Vagina (tissue), 2 donors: ENCODE measurements around the gene CDAN1. TPM values are rescaled to one million over a fixed set of nuclear protein-coding genes. Genes with fewer than 3 reads are reported as not detected.

Source experiments
- DNase-seq, 2 donors: peaks; one replicate each; pipeline ENCODE4 v3.0.0-alpha.2; 2017; ENCODE audit errors: extremely low spot score in 2 of 2
- H3K27ac ChIP-seq: fragments of 200-600 bp; sonication (generic); one replicate; pipeline ENCODE4 v1.5.1; 2019
- H3K27me3 ChIP-seq: fragments of 200-600 bp; sonication (generic); one replicate; pipeline ENCODE4 v1.5.1; 2019
- H3K36me3 ChIP-seq, 2 donors: fragments of 200-600 bp; sonication (generic); one replicate each; pipeline ENCODE4 v1.5.1; 2017 to 2019
- H3K4me1 ChIP-seq: fragments of 200-600 bp; sonication (generic); one replicate; pipeline ENCODE4 v1.5.1; 2019
- H3K4me3 ChIP-seq, 2 donors: fragments of 200-600 bp; sonication (generic); 1 replicate in 1 of 2; 2 replicates in 1 of 2; pipeline ENCODE4 v1.5.1; 2016 to 2019
- H3K9me3 ChIP-seq: fragments of 200-600 bp; sonication (generic); one replicate; pipeline ENCODE4 v1.5.1; 2019
- CTCF ChIP-seq, 3 experiments: fragments of 450-650 bp in 2 of 3; fragments of 200-600 bp in 1 of 3; sonication (generic) in 1 of 3; IDR thresholded peaks; one replicate each; pipeline ENCODE4 v1.5.1; 2017 to 2019; ENCODE audit warnings: antibody characterized with exemption in 3 of 3, mild to moderate bottlenecking in 2 of 3, moderate library complexity in 2 of 3
- POLR2A ChIP-seq, 2 donors: fragments of 450-650 bp; IDR thresholded peaks; one replicate each; pipeline ENCODE4 v1.6.1; 2017; ENCODE audit warnings: antibody characterized with exemption in 2 of 2, mild to moderate bottlenecking in 2 of 2, moderate library complexity in 2 of 2
- POLR2AphosphoS5 ChIP-seq, 2 donors: sonication (generic); formaldehyde crosslinking; IDR thresholded peaks; one replicate each; pipeline ENCODE4 v1.9.0; 2017; ENCODE audit warnings: antibody characterized with exemption in 2 of 2, mild to moderate bottlenecking in 2 of 2, low read depth in 1 of 2; ENCODE audit not compliant: insufficient read depth in 1 of 2
- intact Hi-C: fragments of 100-400 bp; cut with DNase I; formaldehyde crosslinking; loops from one replicate; pipeline ENCODE4 v1.15.1; 2023
- total RNA-seq: library from RNA; depleted of rRNA; stranded (reverse); fragments of >200 nt; gene quantifications from one replicate; pipeline ENCODE4 v1.2.3, GENCODE V29; 2016

CDAN1 gene
- total RNA-seq, 1 donor from 2014 or later = 10.3 TPM

GRCh38 chr15:42729409-42729808 is 7.5 kb downstream of the CDAN1 start:
- Histone ChIP-seq H3K27ac (no peak overlapping the region), H3K4me1 (no peaks in the 10 kb centered on the region), H3K4me3 (no peak overlapping the region), H3K27me3 (no peaks in the 10 kb centered on the region), H3K36me3 (peaks cover 0 to 87% of the 10 kb centered on the region in 2 donors), H3K9me3 (no peaks in the 10 kb centered on the region)
- intact Hi-C loops = no loop called here
- no peak for DNase-seq
- TF ChIP-seq CTCF (IDR thresholded peaks at IDR 0.05) = no peak
- TF ChIP-seq POLR2A (IDR thresholded peaks at IDR 0.05) = no peak
- no peak for TF ChIP-seq POLR2AphosphoS5 (IDR thresholded peaks at IDR 0.05; ENCODE audit: insufficient read depth in 1 of 2, low read depth in 1 of 2)

GRCh38 chr15:42728972-42729371 is 8.0 kb downstream of the CDAN1 start:
- peaks cover 0 to 87% of the 10 kb centered on the region in 2 donors for H3K36me3 ChIP-seq

GRCh38 chr15:42728560-42728959 is 8.4 kb downstream of the CDAN1 start:
- Histone ChIP-seq H3K9me3 (no peaks in the 10 kb centered on the region), H3K4me1 (no peaks in the 10 kb centered on the region), H3K36me3 (peaks cover 0 to 87% of the 10 kb centered on the region in 2 donors), H3K27me3 (no peaks in the 10 kb centered on the region), H3K27ac (no peak overlapping the region), H3K4me3 (no peak overlapping the region)
- no peak for DNase-seq
- TF ChIP-seq POLR2AphosphoS5 (IDR thresholded peaks at IDR 0.05; ENCODE audit: insufficient read depth in 1 of 2, low read depth in 1 of 2) = no peak
- TF ChIP-seq CTCF (IDR thresholded peaks at IDR 0.05) = no peak
- no peak for TF ChIP-seq POLR2A (IDR thresholded peaks at IDR 0.05)
- intact Hi-C loops = no loop called here

More at GRCh38 chr15:42728972-42729371, 8.0 kb downstream of the CDAN1 start:
- DNase-seq = no peak
- Histone ChIP-seq H3K4me1 (no peaks in the 10 kb centered on the region), H3K4me3 (no peak overlapping the region), H3K27me3 (no peaks in the 10 kb centered on the region), H3K27ac (no peak overlapping the region), H3K9me3 (no peaks in the 10 kb centered on the region)
- TF ChIP-seq CTCF (IDR thresholded peaks at IDR 0.05) (no peak), POLR2A (IDR thresholded peaks at IDR 0.05) (no peak), POLR2AphosphoS5 (IDR thresholded peaks at IDR 0.05; ENCODE audit: insufficient read depth in 1 of 2, low read depth in 1 of 2) (no peak)
- intact Hi-C loops = no loop called here

GRCh38 chr15:42727750-42728381 is 9.1 kb downstream of the CDAN1 start:
- no peak for DNase-seq
- peaks cover 0 to 87% of the 10 kb centered on the region in 2 donors for H3K36me3 ChIP-seq
- H3K4me1 ChIP-seq = no peaks in the 10 kb centered on the region
- no peak overlapping the region for H3K4me3 ChIP-seq
- no peak for TF ChIP-seq POLR2A (IDR thresholded peaks at IDR 0.05)
- no peak for TF ChIP-seq CTCF (IDR thresholded peaks at IDR 0.05)
- TF ChIP-seq POLR2AphosphoS5 (IDR thresholded peaks at IDR 0.05; ENCODE audit: insufficient read depth in 1 of 2, low read depth in 1 of 2) = no peak
- no peaks in the 10 kb centered on the region for H3K27me3 ChIP-seq
- intact Hi-C loops = no loop called here
- no peak overlapping the region for H3K27ac ChIP-seq
- H3K9me3 ChIP-seq = no peaks in the 10 kb centered on the region

- DNase-seq = no peak
- H3K4me3 ChIP-seq = no peak overlapping the region
- no peaks in the 10 kb centered on the region for H3K9me3 ChIP-seq
- intact Hi-C loops = no loop called here
- H3K27ac ChIP-seq = no peak overlapping the region
- H3K27me3 ChIP-seq = no peaks in the 10 kb centered on the region
- TF ChIP-seq POLR2A (IDR thresholded peaks at IDR 0.05) = no peak
- no peak for TF ChIP-seq POLR2AphosphoS5 (IDR thresholded peaks at IDR 0.05; ENCODE audit: insufficient read depth in 1 of 2, low read depth in 1 of 2)
- no peak for TF ChIP-seq CTCF (IDR thresholded peaks at IDR 0.05)
- H3K4me1 ChIP-seq = no peaks in the 10 kb centered on the region
- peaks cover 0 to 71% of the 10 kb centered on the region in 2 donors for H3K36me3 ChIP-seq
These were observed 10.8 kb downstream of the CDAN1 start for GRCh38 chr15:42726114-42726513.
